GM21825 (cell line): ENCODE data around the gene ABCA13.

Source experiments
- ATAC-seq: cut with Tn5 transposase; IDR thresholded peaks from one replicate; pipeline ENCODE4 v1.9.1; 2021; ENCODE audit warnings: mild to moderate bottlenecking, moderate library complexity; ENCODE audit not compliant: unreplicated experiment

The ABCA13 gene

DNA sequence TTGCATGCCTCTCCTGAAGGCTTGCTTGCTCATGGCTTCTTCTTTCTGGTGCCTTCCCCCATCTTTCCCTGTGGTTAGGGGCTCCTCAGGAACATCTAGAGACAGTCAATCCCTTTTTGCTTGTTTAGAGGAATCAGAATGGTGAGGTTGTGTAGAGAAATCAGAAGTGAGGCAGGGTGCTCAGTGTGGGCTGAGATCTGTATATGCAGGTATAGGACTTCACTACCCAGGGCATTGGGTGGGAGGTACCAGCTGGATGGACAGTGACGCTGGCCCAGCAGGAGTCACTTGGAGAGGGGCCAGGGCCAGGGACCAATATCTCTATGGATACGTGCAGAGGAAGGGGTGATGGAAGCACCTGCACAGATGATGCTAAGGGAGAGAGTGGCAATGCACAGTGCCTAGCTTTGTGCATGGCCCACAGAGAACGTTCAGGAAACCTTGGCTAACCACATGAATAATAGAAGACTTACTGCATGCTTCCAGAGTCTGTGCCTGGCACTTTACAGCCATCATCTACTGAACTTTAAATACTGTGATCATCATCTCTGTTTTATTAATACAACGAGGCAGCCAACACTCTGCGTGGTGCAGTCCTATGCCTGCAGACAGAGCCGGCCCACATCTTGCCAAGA lies 255.2 kb downstream of the ABCA13 start:
- ATAC-seq = no peak

DNA sequence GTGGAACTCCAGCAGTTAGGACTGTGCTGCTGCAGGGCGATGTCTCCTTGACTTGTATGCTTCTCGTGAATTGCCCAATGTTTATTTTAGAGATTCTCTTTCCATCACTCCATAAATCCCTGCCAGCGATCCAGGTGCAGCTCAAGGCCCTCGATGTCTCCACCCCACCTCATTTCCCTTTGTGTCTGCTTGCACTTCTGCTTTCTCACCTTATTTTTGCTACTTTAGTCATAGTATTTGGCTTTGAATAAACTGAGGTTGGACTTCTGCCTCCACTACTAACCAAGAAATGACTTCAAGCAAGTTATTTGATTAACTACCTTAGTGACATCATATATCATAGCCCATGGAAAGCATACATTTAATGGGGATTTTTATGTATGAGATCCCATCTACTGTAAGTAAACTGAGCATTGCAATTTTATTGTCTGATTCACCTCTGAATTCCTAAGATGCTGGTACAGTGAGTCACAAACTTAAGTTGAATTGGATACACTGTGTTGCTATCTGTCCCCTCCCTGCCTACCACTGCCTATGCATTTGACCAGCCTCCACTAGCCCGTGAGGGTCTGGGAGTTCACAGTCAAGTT lies 255.8 kb downstream of the ABCA13 start:
- ATAC-seq = no peak

- no peak for ATAC-seq
Observed at GRCh38 chr7:48427671-48428070, 256.4 kb downstream of the ABCA13 start.

DNA sequence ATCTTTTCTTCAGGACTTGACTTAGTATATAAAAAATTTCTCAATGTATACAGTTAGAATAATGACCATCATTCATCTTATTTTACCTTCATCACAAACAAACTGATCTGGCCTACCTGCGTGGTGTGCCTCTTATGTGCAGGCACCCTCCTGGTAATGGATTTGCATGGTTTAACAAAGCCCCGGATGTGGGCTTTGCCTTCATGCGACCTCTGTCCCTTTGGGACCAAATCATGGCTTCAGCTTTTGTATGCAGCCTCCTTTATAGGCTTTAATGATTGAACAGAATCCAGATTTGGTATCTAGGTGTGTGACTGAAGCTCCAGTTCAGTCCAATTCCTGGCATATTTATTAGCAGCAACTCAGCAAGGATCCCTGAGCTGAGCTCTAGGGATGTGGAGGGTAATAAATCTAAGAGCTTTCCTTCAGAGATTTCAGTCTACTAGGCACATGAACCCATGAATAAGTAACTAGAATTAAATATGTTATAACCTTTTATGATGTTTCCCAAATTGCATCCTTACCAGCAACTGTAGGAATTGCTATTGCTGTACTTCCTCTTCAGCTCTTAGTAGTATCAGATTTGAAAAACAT lies 256.9 kb downstream of the ABCA13 start:
- no peak for ATAC-seq

DNA sequence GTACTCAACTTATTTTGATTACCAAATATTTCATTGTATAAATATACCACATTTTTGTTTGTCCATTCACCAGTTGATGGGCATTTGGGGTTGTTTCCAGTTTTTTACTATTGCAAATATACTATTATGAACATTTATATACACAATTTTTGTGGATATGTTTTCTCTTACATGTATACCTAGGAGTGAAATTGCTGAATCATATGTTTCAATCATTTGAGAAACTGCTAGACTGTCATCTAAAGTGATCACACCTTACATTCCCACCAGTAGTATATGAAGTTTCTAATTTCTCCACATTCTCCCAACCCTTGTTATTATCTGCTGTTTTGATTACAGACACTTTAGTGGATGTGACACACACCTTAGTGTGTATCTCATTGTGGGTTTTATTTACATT lies 257.9 kb downstream of the ABCA13 start:
- no peak for ATAC-seq

- ATAC-seq = no peak
Observed at GRCh38 chr7:48438206-48438605, 266.9 kb downstream of the ABCA13 start.

DNA sequence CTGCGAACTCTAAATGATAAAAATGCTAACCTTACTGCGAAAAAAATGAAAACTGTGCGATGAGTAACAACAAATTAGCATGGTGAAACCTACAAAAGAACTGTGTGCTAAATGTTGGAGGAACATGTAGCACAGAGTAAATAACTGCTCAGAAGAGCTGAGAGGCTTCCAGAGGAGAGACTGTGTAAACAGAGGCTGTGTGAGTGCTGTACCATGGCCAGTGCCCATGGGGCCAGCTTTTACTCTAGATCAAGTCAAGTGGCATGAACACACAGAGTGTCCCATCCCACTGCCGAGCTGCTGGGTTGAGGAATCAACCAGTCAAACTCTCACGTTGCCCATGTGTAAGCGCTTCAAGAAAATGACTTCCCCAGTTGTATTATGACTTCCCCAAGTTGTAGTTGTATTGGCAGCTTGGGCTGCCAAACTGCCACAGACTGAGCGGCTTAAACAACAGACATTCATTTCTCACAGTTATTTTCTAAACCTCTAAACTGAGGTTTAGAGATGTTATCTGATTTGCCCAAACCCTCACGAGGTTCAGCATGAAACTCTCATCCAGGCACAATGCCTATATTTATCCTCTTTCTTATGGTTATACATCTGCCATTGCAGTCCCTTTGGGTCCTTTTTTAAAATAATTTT lies 270.7 kb downstream of the ABCA13 start:
- no peak for ATAC-seq

GRCh38 chr7:48443051-48443450 lies 271.8 kb downstream of the ABCA13 start:
- ATAC-seq = no peak

- ATAC-seq = no peak
Observed at GRCh38 chr7:48446721-48447120, 275.5 kb downstream of the ABCA13 start.

GRCh38 chr7:48452218-48452617 lies 281.0 kb downstream of the ABCA13 start:
- no peak for ATAC-seq

- no peak for ATAC-seq
Observed at GRCh38 chr7:48454750-48455192, 283.5 kb downstream of the ABCA13 start.

GRCh38 chr7:48455363-48455762 lies 284.1 kb downstream of the ABCA13 start:
- no peak for ATAC-seq

- ATAC-seq = no peak
Observed at GRCh38 chr7:48458701-48459524, 287.7 kb downstream of the ABCA13 start.

GRCh38 chr7:48466713-48467112 lies 295.5 kb downstream of the ABCA13 start:
- ATAC-seq = no peak

DNA sequence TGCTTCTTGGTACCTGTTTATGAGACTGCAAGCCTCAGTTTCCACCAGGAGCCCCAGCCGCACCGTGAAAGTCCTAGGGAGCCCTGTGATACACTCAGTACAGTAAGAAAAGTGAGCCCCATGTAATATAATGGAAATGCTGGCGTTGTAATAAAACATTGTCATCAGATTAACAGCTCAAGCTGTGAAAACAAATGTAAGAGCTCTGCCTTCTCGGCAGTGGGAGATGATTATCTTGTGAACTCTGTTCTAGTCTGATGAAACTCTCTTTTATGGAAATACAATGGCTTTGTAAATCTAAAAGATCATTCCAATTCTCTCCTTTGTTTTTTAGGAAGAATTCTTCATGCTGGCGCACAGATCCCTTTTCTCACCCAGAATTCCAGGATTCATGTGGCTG lies 299.9 kb downstream of the ABCA13 start:
- ATAC-seq = no peak

- ATAC-seq = no peak
Observed at GRCh38 chr7:48472640-48473039, 301.4 kb downstream of the ABCA13 start.

- no peak for ATAC-seq
Observed at GRCh38 chr7:48473205-48473865, 302.1 kb downstream of the ABCA13 start.

DNA sequence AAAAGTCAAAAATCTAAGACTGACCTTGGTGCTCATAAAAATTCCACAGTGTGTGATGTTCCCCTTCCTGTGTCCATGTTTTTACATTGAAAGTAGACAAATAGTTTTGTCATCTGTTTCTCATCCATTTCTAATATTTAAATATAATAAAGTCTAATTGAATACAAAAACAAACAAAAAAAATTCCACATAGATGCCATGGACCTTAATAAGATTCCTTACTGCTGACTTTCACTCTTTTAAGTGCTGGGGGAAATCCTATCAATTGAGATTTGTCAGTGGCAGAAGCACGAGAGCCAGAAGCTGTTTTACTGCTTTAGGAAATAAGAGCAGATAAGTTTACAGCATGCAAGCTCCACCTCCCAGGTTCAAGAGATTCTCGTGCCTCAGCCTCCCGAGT lies 310.0 kb downstream of the ABCA13 start:
- no peak for ATAC-seq

GRCh38 chr7:48497521-48497920 lies 326.3 kb downstream of the ABCA13 start:
- no peak for ATAC-seq

DNA sequence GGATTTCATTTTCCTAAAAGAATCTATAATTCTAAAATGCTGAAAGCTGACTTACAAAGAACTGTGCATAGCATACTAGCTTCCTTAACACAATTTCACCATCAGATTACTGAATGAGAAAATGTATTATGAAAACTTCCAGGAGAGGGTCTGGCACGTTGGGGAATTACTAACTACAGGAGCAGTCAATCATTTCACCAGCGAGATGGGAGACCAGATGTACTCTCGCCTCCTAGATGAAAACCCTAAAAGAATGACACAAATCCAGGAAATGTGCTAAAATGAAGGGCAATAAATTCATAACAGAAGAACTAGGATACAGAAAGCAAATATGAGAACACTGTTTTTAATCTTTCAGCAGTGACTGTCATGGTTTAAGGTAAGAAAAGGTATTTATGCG lies 330.8 kb downstream of the ABCA13 start:
- ATAC-seq = no peak

DNA sequence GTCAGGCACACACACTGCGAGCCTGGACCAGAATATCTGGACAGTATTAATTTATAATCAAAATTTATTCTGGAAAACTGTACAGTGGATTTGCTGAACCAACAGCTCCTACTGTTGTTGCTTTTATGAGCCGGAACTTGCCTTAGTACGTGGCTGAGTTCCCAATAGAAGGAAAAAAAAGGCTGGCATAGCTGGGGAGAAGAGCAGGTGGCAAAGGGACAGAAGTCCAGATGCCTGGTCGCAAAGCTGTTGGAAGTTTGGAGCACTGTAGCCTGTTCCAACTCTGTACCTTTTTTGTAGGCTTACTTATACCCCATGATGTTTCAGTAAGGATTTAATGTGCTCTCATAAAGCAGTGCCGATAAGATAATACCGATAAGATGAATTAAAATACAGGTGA lies 333.8 kb downstream of the ABCA13 start:
- no peak for ATAC-seq
